HepG2 (cell line): ENCODE measurements around the gene PRPSAP1.

Experiments
- KDM1A ChIP-seq: IDR thresholded peaks from 2 replicates; pipeline ENCODE4 v1.6.1; 2016; ENCODE audit warnings: missing compliant biosample characterization
- KDM4B ChIP-seq: sonication (generic); formaldehyde crosslinking; IDR thresholded peaks from 2 replicates; pipeline ENCODE4 v1.4.0; 2020; ENCODE audit warnings: missing genetic modification reagents
- MYC ChIP-seq: sonication (generic); formaldehyde crosslinking; IDR thresholded peaks from 2 replicates; pipeline ENCODE4 v1.9.0; 2021; ENCODE audit warnings: missing genetic modification reagents, borderline replicate concordance
- SMC3 ChIP-seq: IDR thresholded peaks from 2 replicates; pipeline ENCODE4 v1.6.1; 2011; ENCODE audit warnings: low read length, improper control_type of control experiment
- XBP1 ChIP-seq: sonication (generic); formaldehyde crosslinking; IDR thresholded peaks from 2 replicates; pipeline ENCODE4 v1.5.0; 2020; ENCODE audit warnings: missing genetic modification reagents
- TF ChIP-seq, protein P1 (sequence below): sonication (generic); formaldehyde crosslinking; IDR thresholded peaks from 2 replicates; pipeline ENCODE4 v1.5.0; 2020; ENCODE audit warnings: mild to moderate bottlenecking, missing genetic modification reagents, moderate library complexity
- TF ChIP-seq, protein P2 (sequence below): sonication (generic); formaldehyde crosslinking; IDR thresholded peaks from 2 replicates; pipeline ENCODE4 v1.8.1; 2022; ENCODE audit warnings: mild to moderate bottlenecking, missing genetic modification reagents

DNA sequence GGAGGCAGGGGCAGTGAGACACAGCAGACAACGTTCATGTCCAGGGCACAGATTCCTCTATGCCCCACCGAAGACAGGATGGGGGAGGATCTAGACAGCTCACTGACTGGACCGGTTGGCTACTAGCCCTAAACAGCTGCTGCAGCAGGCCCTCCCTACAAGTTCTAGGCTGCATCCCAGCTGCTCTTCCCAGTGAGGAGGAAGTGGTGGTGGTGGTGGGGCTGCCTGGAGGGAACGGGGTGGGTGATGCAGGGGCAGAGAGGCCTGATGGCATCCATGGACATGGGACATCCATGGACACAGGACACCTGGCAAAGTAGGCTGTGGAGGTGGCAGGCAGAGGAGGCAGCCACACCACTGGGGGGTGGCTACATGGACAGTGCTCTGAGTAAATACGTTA is 49.0 kb upstream of the PRPSAP1 start:
- TF ChIP-seq XBP1 (CRISPR knock-in tag) (no peak), SMC3 (no peak), KDM4B (CRISPR knock-in tag) (no peak), KDM1A (CRISPR knock-in tag) (no peak), MYC (CRISPR knock-in tag) (no peak)
- TF ChIP-seq, protein P1, sequence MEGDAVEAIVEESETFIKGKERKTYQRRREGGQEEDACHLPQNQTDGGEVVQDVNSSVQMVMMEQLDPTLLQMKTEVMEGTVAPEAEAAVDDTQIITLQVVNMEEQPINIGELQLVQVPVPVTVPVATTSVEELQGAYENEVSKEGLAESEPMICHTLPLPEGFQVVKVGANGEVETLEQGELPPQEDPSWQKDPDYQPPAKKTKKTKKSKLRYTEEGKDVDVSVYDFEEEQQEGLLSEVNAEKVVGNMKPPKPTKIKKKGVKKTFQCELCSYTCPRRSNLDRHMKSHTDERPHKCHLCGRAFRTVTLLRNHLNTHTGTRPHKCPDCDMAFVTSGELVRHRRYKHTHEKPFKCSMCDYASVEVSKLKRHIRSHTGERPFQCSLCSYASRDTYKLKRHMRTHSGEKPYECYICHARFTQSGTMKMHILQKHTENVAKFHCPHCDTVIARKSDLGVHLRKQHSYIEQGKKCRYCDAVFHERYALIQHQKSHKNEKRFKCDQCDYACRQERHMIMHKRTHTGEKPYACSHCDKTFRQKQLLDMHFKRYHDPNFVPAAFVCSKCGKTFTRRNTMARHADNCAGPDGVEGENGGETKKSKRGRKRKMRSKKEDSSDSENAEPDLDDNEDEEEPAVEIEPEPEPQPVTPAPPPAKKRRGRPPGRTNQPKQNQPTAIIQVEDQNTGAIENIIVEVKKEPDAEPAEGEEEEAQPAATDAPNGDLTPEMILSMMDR (CRISPR knock-in tag): no peak
- TF ChIP-seq, protein P2, sequence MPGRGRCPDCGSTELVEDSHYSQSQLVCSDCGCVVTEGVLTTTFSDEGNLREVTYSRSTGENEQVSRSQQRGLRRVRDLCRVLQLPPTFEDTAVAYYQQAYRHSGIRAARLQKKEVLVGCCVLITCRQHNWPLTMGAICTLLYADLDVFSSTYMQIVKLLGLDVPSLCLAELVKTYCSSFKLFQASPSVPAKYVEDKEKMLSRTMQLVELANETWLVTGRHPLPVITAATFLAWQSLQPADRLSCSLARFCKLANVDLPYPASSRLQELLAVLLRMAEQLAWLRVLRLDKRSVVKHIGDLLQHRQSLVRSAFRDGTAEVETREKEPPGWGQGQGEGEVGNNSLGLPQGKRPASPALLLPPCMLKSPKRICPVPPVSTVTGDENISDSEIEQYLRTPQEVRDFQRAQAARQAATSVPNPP (CRISPR knock-in tag): no peak
